EL (cell line): ENCODE measurements around the gene PDIA5.
A peak's percentile ranks its signal among the peaks of the same experiment; 100 is the strongest.
"Not testable (repeated sequence)": the region's sequence is repeated elsewhere in the genome, so short reads cannot be mapped to it uniquely, and the experiment has no call there.

ENCODE experiments used
- DNase-seq: peaks from one replicate; pipeline ENCODE4 v3.0.0-alpha.2; 2016

PDIA5 gene

GRCh38 chr3:123151853-123152420 is 85.1 kb downstream of the PDIA5 start:
- not testable (repeated sequence) for DNase-seq

- no peak for DNase-seq
Observed at GRCh38 chr3:123152687-123153086, 85.9 kb downstream of the PDIA5 start.

- no peak for DNase-seq
Observed at GRCh38 chr3:123153125-123154019, 86.5 kb downstream of the PDIA5 start.

GRCh38 chr3:123154020-123154985 is 87.5 kb downstream of the PDIA5 start:
- DNase-seq: no peak

GRCh38 chr3:123155471-123156011 is 88.7 kb downstream of the PDIA5 start:
- no peak for DNase-seq

- no peak for DNase-seq
Observed at GRCh38 chr3:123156276-123156995, 89.6 kb downstream of the PDIA5 start.

GRCh38 chr3:123157209-123157597 is 90.4 kb downstream of the PDIA5 start:
- DNase-seq: no peak

- no peak for DNase-seq
Observed at GRCh38 chr3:123157598-123158287, 90.9 kb downstream of the PDIA5 start.

GRCh38 chr3:123158330-123158729 is 91.5 kb downstream of the PDIA5 start:
- no peak for DNase-seq

GRCh38 chr3:123158899-123159390 is 92.1 kb downstream of the PDIA5 start:
- DNase-seq: no peak

GRCh38 chr3:123159926-123160635 is 93.3 kb downstream of the PDIA5 start:
- DNase-seq: peak; percentile 45

GRCh38 chr3:123161167-123161566 is 94.3 kb downstream of the PDIA5 start:
- DNase-seq: no peak

- DNase-seq: no peak
Observed at GRCh38 chr3:123163141-123163540, 96.3 kb downstream of the PDIA5 start.

- no peak for DNase-seq
Observed at GRCh38 chr3:123165163-123165562, 98.3 kb downstream of the PDIA5 start.

- no peak for DNase-seq
Observed at GRCh38 chr3:123167686-123168085, 100.9 kb downstream of the PDIA5 start.

GRCh38 chr3:123168122-123168521 is 101.3 kb downstream of the PDIA5 start:
- no peak for DNase-seq

GRCh38 chr3:123168605-123169004 is 101.8 kb downstream of the PDIA5 start:
- no peak for DNase-seq

- DNase-seq: no peak
Observed at GRCh38 chr3:123169492-123169929, 102.7 kb downstream of the PDIA5 start.

- DNase-seq: no peak
Observed at GRCh38 chr3:123169930-123170329, 103.1 kb downstream of the PDIA5 start.

GRCh38 chr3:123180791-123181190 is 114.0 kb downstream of the PDIA5 start:
- DNase-seq: no peak

- DNase-seq: no peak
Observed at GRCh38 chr3:123186695-123187094, 119.9 kb downstream of the PDIA5 start.
